ENCODE data around the gene ADCY9. TPM values are rescaled to one million over a fixed set of nuclear protein-coding genes. Genes with fewer than 3 reads are reported as not detected.

The ADCY9 gene
- total and polyA plus RNA-seq, 2 experiments from 2014 or later, result 2.2 to 18.3 TPM

- Mint-ChIP-seq H3K4me1 (peaks cover 6% of the 10 kb centered on the region; the same call in 2 of the 3 replicates), H3K27me3 (ENCODE audit: insufficient read depth, low read depth, poor library complexity) (peaks cover 7% of the 10 kb centered on the region), H3K9me3 (no peaks in the 10 kb centered on the region), H3K27ac (peak overlapping the region; percentile 44; the same call in 1 of the 2 replicates), H3K4me3 (no peak overlapping the region), H3K36me3 (ENCODE audit: low read depth) (no peaks in the 10 kb centered on the region)
- Histone ChIP-seq H3F3A (replicated peaks; ENCODE audit: low read depth) (0 out of 2 replicates have a peak, but pooled peaks cover 3% of the 10 kb centered on the region), H3K27ac (ENCODE audit: low read depth) (no peak overlapping the region), H2AFZ (no peak overlapping the region), H3K27me3 (ENCODE audit: insufficient read depth) (no peaks in the 10 kb centered on the region), H4K20me1 (replicated peaks; ENCODE audit: insufficient read depth) (no peaks in the 10 kb centered on the region), H3K4me2 (no peak overlapping the region), H3K4me3 (no peak overlapping the region), H3K9me2 (ENCODE audit: insufficient read depth) (no peaks in the 10 kb centered on the region), H3K4me1 (ENCODE audit: insufficient read depth) (no peaks in the 10 kb centered on the region), H3K36me3 (ENCODE audit: insufficient read depth) (no peaks in the 10 kb centered on the region), H3K79me2 (replicated peaks; ENCODE audit: insufficient read depth) (no peaks in the 10 kb centered on the region)
- ATAC-seq (no peak), DNase-seq (ENCODE audit: low spot score) (no peak)
- TF ChIP-seq EZH2 (IDR thresholded peaks at IDR 0.05; ENCODE audit: low read depth, unreplicated experiment), result no peak
- no peak for TF ChIP-seq NANOG (IDR thresholded peaks at IDR 0.05; ENCODE audit: borderline replicate concordance)
- TF ChIP-seq CREB1 (CRISPR knock-in tag; IDR thresholded peaks at IDR 0.05; ENCODE audit: low read depth), result no peak
- no peak for TF ChIP-seq STAT1 (IDR thresholded peaks at IDR 0.05; ENCODE audit: unreplicated experiment)
- TF ChIP-seq POLR2AphosphoS5 (IDR thresholded peaks at IDR 0.05; ENCODE audit: low read depth), result no peak
- TF ChIP-seq ETS1 (IDR thresholded peaks at IDR 0.05), result no peak
- no peak for TF ChIP-seq EZH2phosphoT487 (IDR thresholded peaks at IDR 0.05; ENCODE audit: unreplicated experiment)
- TF ChIP-seq REST (IDR thresholded peaks at IDR 0.05; ENCODE audit: unreplicated experiment), result no peak
- TF ChIP-seq ZNF114 (CRISPR knock-in tag; IDR thresholded peaks at IDR 0.05), result no peak
- TF ChIP-seq ZNF462 (CRISPR knock-in tag; IDR thresholded peaks at IDR 0.05), result no peak
- TF ChIP-seq ZNF331 (CRISPR knock-in tag; IDR thresholded peaks at IDR 0.05; ENCODE audit: low read depth), result no peak
- no peak for TF ChIP-seq CTCF (conservative IDR thresholded peaks at IDR 0.05; ENCODE audit: low read depth in 2 of 2)
- no peak for TF ChIP-seq JUNB (IDR thresholded peaks at IDR 0.05; ENCODE audit: unreplicated experiment)
Measured at GRCh38 chr16:3986235-3986544, 130.1 kb downstream of the ADCY9 start.

All from GM23338 (cell line).